HG03066 (cell line): ENCODE measurements around the gene TIMD4.
"Not testable (repeated sequence)": the region's sequence is repeated elsewhere in the genome, so short reads cannot be mapped to it uniquely, and the experiment has no call there.

Source experiments
- ATAC-seq: cut with Tn5 transposase; IDR thresholded peaks from one replicate; pipeline ENCODE4 v1.9.1; 2021; ENCODE audit warnings: low read depth; ENCODE audit not compliant: unreplicated experiment

TIMD4 gene

GRCh38 chr5:156963125-156963524 lies at the start of gene TIMD4:
TSS of gene TIMD4 (minus strand) at chr5:156963226. CDS start at chr5:156963198, 28 bp downstream.
- ATAC-seq: no peak

- ATAC-seq: no peak
These were observed 43.2 kb upstream of the TIMD4 start for GRCh38 chr5:157006262-157006661.

- no peak for ATAC-seq
These were observed 42.0 kb upstream of the TIMD4 start for GRCh38 chr5:157004893-157005551.

- ATAC-seq: no peak
These were observed 28.7 kb upstream of the TIMD4 start for GRCh38 chr5:156991714-156992113.

- ATAC-seq: no peak
These were observed 21.0 kb upstream of the TIMD4 start for GRCh38 chr5:156984064-156984463.

- ATAC-seq: no peak
These were observed 18.5 kb upstream of the TIMD4 start for GRCh38 chr5:156981481-156981880.

- ATAC-seq: no peak
These were observed 11.3 kb upstream of the TIMD4 start for GRCh38 chr5:156974328-156974727.

- no peak for ATAC-seq
These were observed 9.0 kb upstream of the TIMD4 start for GRCh38 chr5:156971848-156972525.

- ATAC-seq: no peak
These were observed 8.4 kb upstream of the TIMD4 start for GRCh38 chr5:156971415-156971814.

GRCh38 chr5:156967386-156967785 lies 4.4 kb upstream of the TIMD4 start:
- ATAC-seq: not testable (repeated sequence)

GRCh38 chr5:156956321-156956720 lies 6.7 kb downstream of the TIMD4 start:
- ATAC-seq: no peak

GRCh38 chr5:156951359-156951758 lies 11.7 kb downstream of the TIMD4 start:
- ATAC-seq: no peak

- ATAC-seq: no peak
These were observed 12.3 kb downstream of the TIMD4 start for GRCh38 chr5:156950716-156951115.

- ATAC-seq: no peak
These were observed 13.6 kb downstream of the TIMD4 start for GRCh38 chr5:156949424-156949823.

- no peak for ATAC-seq
These were observed 15.1 kb downstream of the TIMD4 start for GRCh38 chr5:156947925-156948324.

GRCh38 chr5:156942064-156942463 lies 21.0 kb downstream of the TIMD4 start:
- peak; percentile 99 for ATAC-seq

GRCh38 chr5:156940462-156940861 lies 22.6 kb downstream of the TIMD4 start:
- ATAC-seq: not testable (repeated sequence)

- ATAC-seq: no peak
These were observed 26.1 kb downstream of the TIMD4 start for GRCh38 chr5:156936972-156937371.

GRCh38 chr5:156934450-156935211 lies 28.4 kb downstream of the TIMD4 start:
- no peak for ATAC-seq

- no peak for ATAC-seq
These were observed 33.6 kb downstream of the TIMD4 start for GRCh38 chr5:156929366-156929948.

GRCh38 chr5:156927545-156927944 lies 35.5 kb downstream of the TIMD4 start:
- no peak for ATAC-seq
